Neuronal stem cell (in vitro differentiated cells): ENCODE results near the gene ACBD3.

ENCODE experiments used
- DNase-seq: peaks from one replicate; pipeline ENCODE4 v3.0.0-alpha.2; 2013; ENCODE audit warnings: low spot score
- H2AFZ ChIP-seq: one replicate; pipeline ENCODE4 v1.6.1; 2013; ENCODE audit warnings: mild to moderate bottlenecking, low read length, inconsistent platforms
- H2AK5ac ChIP-seq: 2 replicates; pipeline ENCODE4 v1.6.1; 2013; ENCODE audit warnings: low read depth, mild to moderate bottlenecking, inconsistent platforms, low read length, moderate library complexity, mixed read lengths
- H2BK120ac ChIP-seq: 2 replicates; pipeline ENCODE4 v1.6.1; 2013; ENCODE audit warnings: low read depth, mild to moderate bottlenecking, inconsistent platforms, low read length, moderate library complexity, mixed read lengths
- H2BK12ac ChIP-seq: one replicate; pipeline ENCODE4 v1.6.1; 2013; ENCODE audit warnings: low read length, inconsistent platforms
- H2BK15ac ChIP-seq: 2 replicates; pipeline ENCODE4 v1.6.1; 2013; ENCODE audit warnings: mild to moderate bottlenecking, low read length, inconsistent platforms, mixed read lengths
- H2BK5ac ChIP-seq: one replicate; pipeline ENCODE4 v1.6.1; 2013; ENCODE audit warnings: inconsistent platforms, mild to moderate bottlenecking, low read length, moderate library complexity
- H3K14ac ChIP-seq: one replicate; pipeline ENCODE4 v1.6.1; 2013; ENCODE audit warnings: low read length, inconsistent platforms
- H3K18ac ChIP-seq: 2 replicates; pipeline ENCODE4 v1.6.1; 2013; ENCODE audit warnings: low read length, inconsistent platforms
- H3K23ac ChIP-seq: 2 replicates; pipeline ENCODE4 v1.6.1; 2013; ENCODE audit warnings: low read depth, mild to moderate bottlenecking, mixed read lengths, low read length, inconsistent platforms; ENCODE audit not compliant: poor library complexity
- H3K27ac ChIP-seq: replicated peaks from 3 replicates; pipeline ENCODE4 v1.5.1; 2013; ENCODE audit warnings: low read length, inconsistent platforms
- H3K27me3 ChIP-seq, 3 experiments: 2 replicates each; pipeline ENCODE4 v1.6.1; 2013; ENCODE audit warnings: low read length in 3 of 3, mild to moderate bottlenecking in 2 of 3, inconsistent platforms in 1 of 3, low read depth in 1 of 3, mixed read lengths in 1 of 3, moderate library complexity in 1 of 3; ENCODE audit not compliant: control insufficient read depth in 3 of 3, insufficient read depth in 3 of 3
- H3K36me3 ChIP-seq, 2 donors: replicated peaks in 1 of 2; 2 replicates each; pipeline ENCODE4 v1.6.1; 2013; ENCODE audit warnings: low read length in 2 of 2; ENCODE audit not compliant: control insufficient read depth in 2 of 2, insufficient read depth in 2 of 2
- H3K4ac ChIP-seq: 2 replicates; pipeline ENCODE4 v1.6.1; 2013; ENCODE audit warnings: inconsistent platforms, mild to moderate bottlenecking, low read length, moderate library complexity
- H3K4me1 ChIP-seq, 2 donors: 1 replicate in 1 of 2; 2 replicates in 1 of 2; pipeline ENCODE4 v1.6.1; 2013; ENCODE audit warnings: low read length in 2 of 2, low read depth in 1 of 2; ENCODE audit not compliant: control insufficient read depth in 2 of 2, insufficient read depth in 1 of 2
- H3K4me2 ChIP-seq: one replicate; pipeline ENCODE4 v1.6.1; 2013; ENCODE audit warnings: mild to moderate bottlenecking, low read length, inconsistent platforms; ENCODE audit not compliant: insufficient read depth, poor library complexity, severe bottlenecking
- H3K4me3 ChIP-seq, 2 donors: 2 replicates each; pipeline ENCODE4 v1.5.1; 2013; ENCODE audit warnings: low read length in 2 of 2, mild to moderate bottlenecking in 2 of 2, inconsistent platforms in 1 of 2, moderate library complexity in 1 of 2
- H3K79me1 ChIP-seq: one replicate; pipeline ENCODE4 v1.6.1; 2013; ENCODE audit warnings: low read depth, mild to moderate bottlenecking, inconsistent platforms, low read length, moderate library complexity
- H3K9ac ChIP-seq: one replicate; pipeline ENCODE4 v1.6.1; 2013; ENCODE audit warnings: mild to moderate bottlenecking, low read depth, low read length, inconsistent platforms; ENCODE audit not compliant: poor library complexity
- H3K9me3 ChIP-seq, 2 donors: replicated peaks in 1 of 2; 2 replicates each; pipeline versions ENCODE3 to v1.6.1; 2013; ENCODE audit warnings: low read length in 2 of 2, mild to moderate bottlenecking in 2 of 2, inconsistent platforms in 1 of 2, low read depth in 1 of 2, mixed read lengths in 1 of 2, moderate library complexity in 1 of 2; ENCODE audit not compliant: control insufficient read depth in 2 of 2, insufficient read depth in 1 of 2
- H4K8ac ChIP-seq: one replicate; pipeline ENCODE4 v1.6.1; 2013; ENCODE audit warnings: low read depth, mild to moderate bottlenecking, inconsistent platforms, low read length, moderate library complexity
- H4K91ac ChIP-seq: one replicate; pipeline ENCODE4 v1.6.1; 2013; ENCODE audit warnings: low read length, low read depth, mild to moderate bottlenecking, inconsistent platforms; ENCODE audit not compliant: poor library complexity
- WGBS, 2 donors: extraction: QIAGEN DNeasy Blood & Tissue Kit; methylation state at CpG; one replicate each; pipeline ENCODE4 v1.1.7; 2013; ENCODE audit warnings: missing lambda C conversion rate in 2 of 2, mixed read lengths in 1 of 2; ENCODE audit not compliant: insufficient read length in 2 of 2, insufficient replicate concordance in 1 of 2; ENCODE audit errors: extremely low coverage in 2 of 2; 5-methylcytosine and 5-hydroxymethylcytosine counted together

Gene ACBD3

DNA sequence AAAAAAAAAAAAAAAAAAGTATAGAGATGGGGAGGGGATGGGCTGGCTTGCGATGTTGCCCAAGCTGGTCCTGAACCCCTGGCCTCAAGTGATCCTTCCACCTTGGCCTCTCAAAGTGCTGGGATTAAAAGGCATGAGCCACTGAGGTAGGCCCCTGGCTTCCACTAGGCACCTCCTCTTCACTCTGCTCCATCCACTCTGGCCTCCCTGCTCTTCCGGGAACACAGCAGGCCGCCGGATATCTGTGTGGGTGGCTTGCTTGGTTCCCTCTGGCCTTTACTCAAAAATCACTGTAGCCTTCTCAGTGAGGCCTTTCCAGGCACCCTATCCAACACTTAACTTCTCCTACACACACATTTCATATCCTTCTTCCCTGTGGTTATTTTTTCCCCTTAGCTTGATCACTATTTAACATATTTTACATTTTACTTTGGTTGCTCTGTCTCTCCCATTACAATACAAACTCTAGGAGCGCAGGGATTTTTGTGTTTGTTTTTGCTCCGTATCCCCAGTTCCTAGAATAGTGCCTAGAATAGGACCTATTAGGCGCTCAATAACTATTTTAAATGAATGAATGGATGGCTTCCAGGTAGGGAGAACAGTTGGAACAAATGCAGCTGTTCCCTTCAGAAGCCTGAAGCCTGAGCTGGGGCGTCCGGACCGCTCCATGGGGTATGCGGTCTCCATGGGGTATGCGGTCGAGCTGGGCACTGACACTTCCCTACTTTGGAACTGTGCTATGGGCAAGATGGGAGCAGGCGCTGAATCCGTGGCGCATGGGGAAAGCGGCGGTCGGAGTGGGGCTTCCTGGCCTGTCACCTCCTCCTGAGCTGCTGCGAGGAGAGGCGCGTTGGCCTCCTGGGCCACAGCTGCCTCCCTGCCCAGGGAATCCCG, 77.4 kb downstream of the ACBD3 start:
- Histone ChIP-seq H3K23ac (peak overlapping the region; percentile 87), H3K9ac (peak overlapping the region; percentile 86), H3K27me3 (peaks cover 0 to 8% (median 0%) of the 10 kb centered on the region in 3 experiments), H3K36me3 (no peaks in the 10 kb centered on the region), H3K27ac (no peak overlapping the region), H2BK120ac (no peak overlapping the region), H3K4me1 (peaks cover 10 to 23% of the 10 kb centered on the region in 2 donors), H2AFZ (peak overlapping the region; percentile 95), H3K4me2 (peak overlapping the region; percentile 89), H2BK5ac (no peak overlapping the region), H3K18ac (peak overlapping the region; percentile 84), H3K79me1 (no peaks in the 10 kb centered on the region), H2BK15ac (no peak overlapping the region), H3K4ac (no peak overlapping the region), H2BK12ac (no peak overlapping the region), H4K91ac (no peak overlapping the region), H4K8ac (no peak overlapping the region), H3K9me3 (no peaks in the 10 kb centered on the region), H3K14ac (peak overlapping the region; percentile 63), H2AK5ac (no peak overlapping the region), H3K4me3 (peak overlapping the region; percentile 71 to 78)
- WGBS, 2 donors, result no CpG with 5 or more reads among the region's 23 CpGs
- DNase-seq, result no peak

DNA sequence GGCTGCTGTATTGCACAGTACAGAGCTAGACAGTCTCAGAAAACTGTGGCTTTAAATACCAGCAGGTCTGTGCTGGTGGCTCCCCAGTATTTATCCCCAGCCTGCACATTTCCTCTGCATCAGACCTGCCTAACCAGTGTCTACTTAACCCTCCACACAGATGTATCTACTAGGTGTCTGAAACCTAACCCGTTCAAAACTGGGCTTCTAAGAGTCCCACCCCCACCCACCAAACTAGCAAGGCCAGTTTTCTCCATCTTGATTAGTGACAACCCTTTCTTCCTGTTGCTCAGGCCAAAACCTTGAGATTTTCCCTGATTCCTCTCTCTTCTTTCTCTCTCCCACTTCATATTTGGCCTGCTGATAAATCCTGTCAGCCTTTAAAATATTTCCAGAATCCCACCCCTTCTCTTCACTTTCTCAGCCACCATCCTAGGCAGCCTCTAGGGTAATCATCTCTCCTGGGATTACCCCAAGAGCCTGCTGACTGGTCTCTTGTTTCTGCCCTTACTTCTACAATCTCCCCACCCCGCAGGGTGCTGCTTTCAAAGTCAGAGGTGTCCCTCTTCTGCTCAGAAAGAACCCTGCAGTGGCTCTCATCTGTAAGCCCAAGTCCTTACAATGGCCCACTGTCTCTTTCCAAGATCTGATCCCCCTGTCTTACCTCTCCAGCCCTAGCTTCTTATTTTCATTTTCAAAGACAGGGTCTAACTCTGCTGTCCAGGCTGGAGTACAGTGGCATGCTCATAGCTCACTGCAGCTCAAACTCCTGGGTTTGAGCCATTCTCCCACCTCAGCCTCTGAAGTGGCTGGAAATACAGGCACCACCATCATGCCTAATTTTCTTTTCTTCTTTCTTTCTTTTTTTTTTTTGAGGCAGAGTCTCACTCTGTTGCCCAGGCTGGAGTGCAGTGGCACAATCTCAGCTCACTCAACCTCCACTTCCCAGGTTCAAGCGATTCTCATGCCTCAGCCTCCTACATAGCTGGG, 78.8 kb downstream of the ACBD3 start:
- H2BK15ac ChIP-seq, result no peak overlapping the region
- H2AFZ ChIP-seq, result peak overlapping the region; percentile 51
- WGBS, 2 donors, result no CpG with 5 or more reads among the region's 3 CpGs
- H3K14ac ChIP-seq, result no peak overlapping the region
- no peaks in the 10 kb centered on the region for H3K36me3 ChIP-seq
- H2AK5ac ChIP-seq, result no peak overlapping the region
- H3K79me1 ChIP-seq, result no peaks in the 10 kb centered on the region
- peaks cover 0 to 8% (median 0%) of the 10 kb centered on the region in 3 experiments for H3K27me3 ChIP-seq
- DNase-seq, result no peak
- H3K23ac ChIP-seq, result no peak overlapping the region
- H3K4me2 ChIP-seq, result no peak overlapping the region
- H2BK120ac ChIP-seq, result no peak overlapping the region
- no peak overlapping the region for H2BK5ac ChIP-seq
- no peak overlapping the region for H4K91ac ChIP-seq
- no peak overlapping the region for H3K4me3 ChIP-seq
- no peak overlapping the region for H2BK12ac ChIP-seq
- H3K27ac ChIP-seq, result no peak overlapping the region
- no peak overlapping the region for H3K18ac ChIP-seq
- H3K4me1 ChIP-seq, result peaks cover 10 to 23% of the 10 kb centered on the region in 2 donors
- no peak overlapping the region for H3K4ac ChIP-seq
- H4K8ac ChIP-seq, result no peak overlapping the region
- no peaks in the 10 kb centered on the region for H3K9me3 ChIP-seq
- no peak overlapping the region for H3K9ac ChIP-seq

DNA sequence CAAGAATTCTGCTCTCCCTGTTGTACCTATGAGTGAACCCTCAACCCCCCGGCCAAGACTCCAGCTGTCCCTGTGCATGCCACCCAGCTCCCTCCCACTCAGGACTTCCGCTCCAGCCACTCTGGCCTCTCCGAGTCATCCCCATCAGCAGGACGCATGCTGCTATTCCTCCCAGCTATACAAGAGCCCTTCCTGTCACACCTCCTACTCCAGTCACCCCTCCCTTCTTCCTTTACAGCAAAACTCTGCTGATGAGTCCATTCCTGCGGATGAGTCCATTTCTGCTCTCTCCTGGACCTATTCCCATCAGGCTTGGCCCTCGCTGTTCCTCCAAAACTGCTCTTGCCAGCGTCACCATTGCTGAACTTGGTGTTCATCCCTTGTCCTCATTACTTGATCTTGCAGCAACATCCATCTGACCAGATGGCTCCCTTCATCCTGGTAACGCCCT, 81.8 kb downstream of the ACBD3 start:
- H3K36me3 ChIP-seq, result no peaks in the 10 kb centered on the region
- H3K4me2 ChIP-seq, result no peak overlapping the region
- H3K9ac ChIP-seq, result no peak overlapping the region
- no peaks in the 10 kb centered on the region for H3K9me3 ChIP-seq
- no CpG with 5 or more reads among the region's 8 CpGs for WGBS, 2 donors
- no peak for DNase-seq
- H3K4me3 ChIP-seq, result no peak overlapping the region
- no peak overlapping the region for H4K91ac ChIP-seq
- H3K14ac ChIP-seq, result no peak overlapping the region
- no peak overlapping the region for H3K27ac ChIP-seq
- no peak overlapping the region for H3K18ac ChIP-seq
- no peak overlapping the region for H3K4ac ChIP-seq
- H3K4me1 ChIP-seq, result peaks cover 5 to 23% of the 10 kb centered on the region in 2 donors
- H4K8ac ChIP-seq, result no peak overlapping the region
- peak overlapping the region; percentile 79 for H2AFZ ChIP-seq
- H2BK5ac ChIP-seq, result no peak overlapping the region
- H2BK15ac ChIP-seq, result no peak overlapping the region
- no peak overlapping the region for H2BK12ac ChIP-seq
- H3K23ac ChIP-seq, result no peak overlapping the region
- H3K79me1 ChIP-seq, result no peaks in the 10 kb centered on the region
- H2AK5ac ChIP-seq, result no peak overlapping the region
- H3K27me3 ChIP-seq, result peaks cover 0 to 4% (median 0%) of the 10 kb centered on the region in 3 experiments
- no peak overlapping the region for H2BK120ac ChIP-seq
